ENCODE measurements around the gene CYFIP1. TPM values are rescaled to one million over a fixed set of nuclear protein-coding genes. Genes with fewer than 3 reads are reported as not detected.

Gene CYFIP1
- total RNA-seq, 4 donors from 2014 or later: 77.4 to 121 (median 101) TPM

DNA sequence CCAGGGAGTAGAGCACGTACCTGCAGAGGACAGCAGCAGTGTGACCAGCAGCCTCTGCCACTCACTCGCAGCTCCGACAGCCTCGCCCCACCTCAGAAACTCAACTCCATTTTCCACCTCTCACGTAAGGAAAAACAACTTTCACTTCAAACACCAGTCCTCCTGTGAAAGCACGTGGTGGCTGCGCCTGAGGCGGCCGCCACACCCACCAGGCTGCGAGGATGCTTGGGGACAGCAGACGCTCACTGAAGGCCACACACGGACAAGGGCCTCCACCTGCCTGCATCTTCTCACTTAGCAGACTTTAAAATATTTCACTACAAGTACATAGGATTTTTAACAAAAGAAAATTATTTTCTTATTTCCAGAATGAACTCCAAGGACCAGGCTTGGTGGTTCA is 67.9 kb downstream of the CYFIP1 start:
- Histone ChIP-seq H3K36me3 (peaks cover 2 to 98% (median 6%) of the 10 kb centered on the region in 3 donors), H3K27ac (no peak overlapping the region)
- no peak for DNase-seq (ENCODE audit: low spot score in 2 of 2)

DNA sequence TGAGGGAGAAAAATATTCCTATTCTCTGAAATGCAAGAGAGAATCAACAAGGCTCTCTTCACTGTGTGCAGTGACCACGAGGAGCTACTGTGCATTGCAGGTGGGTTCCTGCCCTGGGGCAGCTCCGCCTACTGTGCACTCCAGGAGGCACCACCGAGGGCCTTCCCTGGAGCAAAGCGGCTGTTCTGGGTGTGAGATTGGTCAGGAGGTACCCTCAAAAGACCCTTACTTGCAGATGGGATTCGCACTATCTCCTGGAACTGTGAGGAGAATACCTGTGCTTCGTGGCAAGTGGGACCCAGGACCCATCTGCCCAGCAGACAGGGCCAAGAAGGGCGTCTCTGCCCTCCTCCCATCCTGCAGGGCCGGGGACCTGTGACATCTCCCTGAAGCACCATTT is 68.9 kb downstream of the CYFIP1 start:
- Histone ChIP-seq H3K27me3 (no peaks in the 10 kb centered on the region), H3K4me3 (no peak overlapping the region), H3K9me3 (no peaks in the 10 kb centered on the region), H3K36me3 (peaks cover 2 to 96% (median 6%) of the 10 kb centered on the region in 3 donors), H3K27ac (no peak overlapping the region), H3K4me1 (no peaks in the 10 kb centered on the region)
- DNase-seq (ENCODE audit: low spot score in 2 of 2): no peak
- TF ChIP-seq POLR2A (IDR thresholded peaks at IDR 0.05) (no peak), EP300 (IDR thresholded peaks at IDR 0.05) (no peak)
- TF ChIP-seq, protein P1, sequence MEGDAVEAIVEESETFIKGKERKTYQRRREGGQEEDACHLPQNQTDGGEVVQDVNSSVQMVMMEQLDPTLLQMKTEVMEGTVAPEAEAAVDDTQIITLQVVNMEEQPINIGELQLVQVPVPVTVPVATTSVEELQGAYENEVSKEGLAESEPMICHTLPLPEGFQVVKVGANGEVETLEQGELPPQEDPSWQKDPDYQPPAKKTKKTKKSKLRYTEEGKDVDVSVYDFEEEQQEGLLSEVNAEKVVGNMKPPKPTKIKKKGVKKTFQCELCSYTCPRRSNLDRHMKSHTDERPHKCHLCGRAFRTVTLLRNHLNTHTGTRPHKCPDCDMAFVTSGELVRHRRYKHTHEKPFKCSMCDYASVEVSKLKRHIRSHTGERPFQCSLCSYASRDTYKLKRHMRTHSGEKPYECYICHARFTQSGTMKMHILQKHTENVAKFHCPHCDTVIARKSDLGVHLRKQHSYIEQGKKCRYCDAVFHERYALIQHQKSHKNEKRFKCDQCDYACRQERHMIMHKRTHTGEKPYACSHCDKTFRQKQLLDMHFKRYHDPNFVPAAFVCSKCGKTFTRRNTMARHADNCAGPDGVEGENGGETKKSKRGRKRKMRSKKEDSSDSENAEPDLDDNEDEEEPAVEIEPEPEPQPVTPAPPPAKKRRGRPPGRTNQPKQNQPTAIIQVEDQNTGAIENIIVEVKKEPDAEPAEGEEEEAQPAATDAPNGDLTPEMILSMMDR (IDR thresholded peaks at IDR 0.05): no peak
- 84 to 92% methylated on average over 8 of the region's 8 CpGs for WGBS, 2 donors

More for the DNA sequence above, 67.9 kb downstream of the CYFIP1 start:
- H3K4me3 ChIP-seq: no peak overlapping the region
- TF ChIP-seq, protein P1 (IDR thresholded peaks at IDR 0.05): no peak
- TF ChIP-seq EP300 (IDR thresholded peaks at IDR 0.05) (no peak), POLR2A (IDR thresholded peaks at IDR 0.05) (no peak)
- no peaks in the 10 kb centered on the region for H3K9me3 ChIP-seq
- 90 to 98% methylated on average over 12 of the region's 12 CpGs for WGBS, 2 donors
- H3K4me1 ChIP-seq: no peaks in the 10 kb centered on the region
- H3K27me3 ChIP-seq: no peaks in the 10 kb centered on the region

DNA sequence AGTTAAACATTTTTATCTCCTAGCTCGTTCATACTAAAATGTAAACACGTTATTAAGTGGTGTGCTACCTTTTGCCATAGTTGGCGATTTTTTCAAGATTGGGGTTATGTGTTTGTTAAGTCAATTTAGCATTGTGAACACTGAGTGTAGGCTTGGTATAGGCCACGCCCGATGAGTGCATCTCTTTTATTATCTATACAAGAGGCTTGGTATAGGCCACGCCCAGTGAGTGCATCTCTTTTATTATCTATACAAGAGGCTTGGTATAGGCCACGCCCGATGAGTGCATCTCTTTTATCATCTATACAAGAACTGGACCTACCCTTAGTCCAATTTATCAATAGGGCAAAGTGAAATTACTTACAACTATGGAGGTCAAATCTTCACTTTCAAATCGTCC is 71.3 kb downstream of the CYFIP1 start:
- Histone ChIP-seq H3K4me1 (no peaks in the 10 kb centered on the region), H3K27ac (no peak overlapping the region), H3K4me3 (no peak overlapping the region), H3K9me3 (no peaks in the 10 kb centered on the region), H3K27me3 (no peaks in the 10 kb centered on the region), H3K36me3 (peaks cover 2 to 91% (median 6%) of the 10 kb centered on the region in 3 donors)
- no peak for TF ChIP-seq POLR2A (IDR thresholded peaks at IDR 0.05)
- TF ChIP-seq, protein P1 (IDR thresholded peaks at IDR 0.05): no peak
- no peak for TF ChIP-seq EP300 (IDR thresholded peaks at IDR 0.05)
- WGBS, 2 donors: 95 to 97% methylated on average over 9 of the region's 9 CpGs
- DNase-seq (ENCODE audit: low spot score in 2 of 2): no peak

DNA sequence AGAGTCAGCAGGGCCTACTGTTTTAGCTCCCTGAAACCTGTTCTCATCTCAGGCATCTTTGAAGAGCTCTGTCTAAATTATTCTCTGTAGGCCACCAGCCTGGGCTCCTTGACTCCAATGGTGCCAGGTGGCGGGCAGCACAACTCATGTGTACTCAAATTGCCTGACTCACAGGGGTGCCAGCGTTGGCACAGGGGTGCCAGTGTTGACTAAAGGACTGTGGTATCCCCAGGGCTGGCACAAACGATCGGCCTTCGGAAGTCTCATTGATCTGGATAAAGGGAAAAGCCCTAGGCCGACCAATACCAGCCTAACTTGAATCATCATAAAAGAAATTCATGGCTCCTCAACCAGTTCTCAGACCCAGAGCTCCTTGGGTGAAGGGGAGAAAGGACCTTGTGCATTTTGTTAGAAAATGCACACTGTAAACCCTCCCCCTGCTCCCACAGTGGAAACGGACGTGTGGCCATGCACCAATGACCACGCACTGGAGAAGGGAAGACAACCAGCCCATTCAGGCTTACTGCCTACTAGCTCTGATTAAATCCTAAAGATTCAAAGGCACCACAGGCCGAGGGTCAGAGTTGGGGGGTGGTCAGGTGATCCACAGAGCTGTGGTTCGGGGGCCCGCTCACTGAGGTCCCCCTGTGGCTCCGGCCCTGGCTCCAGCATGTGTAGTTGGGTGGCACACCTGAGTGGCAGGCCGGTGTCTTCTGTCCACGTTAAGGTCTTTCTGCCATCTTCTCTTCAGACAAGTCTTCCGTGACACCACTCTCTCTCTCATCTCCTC is 72.8 kb downstream of the CYFIP1 start:
- Histone ChIP-seq H3K4me3 (no peak overlapping the region), H3K27me3 (no peaks in the 10 kb centered on the region), H3K36me3 (peaks cover 2 to 93% (median 13%) of the 10 kb centered on the region in 3 donors), H3K27ac (no peak overlapping the region), H3K9me3 (no peaks in the 10 kb centered on the region), H3K4me1 (no peaks in the 10 kb centered on the region)
- TF ChIP-seq POLR2A (IDR thresholded peaks at IDR 0.05): no peak
- TF ChIP-seq EP300 (IDR thresholded peaks at IDR 0.05): no peak
- TF ChIP-seq, protein P1 (IDR thresholded peaks at IDR 0.05): no peak
- WGBS, 2 donors: 90 to 95% methylated on average over 16 of the region's 16 CpGs
- no peak for DNase-seq (ENCODE audit: low spot score in 2 of 2)

DNA sequence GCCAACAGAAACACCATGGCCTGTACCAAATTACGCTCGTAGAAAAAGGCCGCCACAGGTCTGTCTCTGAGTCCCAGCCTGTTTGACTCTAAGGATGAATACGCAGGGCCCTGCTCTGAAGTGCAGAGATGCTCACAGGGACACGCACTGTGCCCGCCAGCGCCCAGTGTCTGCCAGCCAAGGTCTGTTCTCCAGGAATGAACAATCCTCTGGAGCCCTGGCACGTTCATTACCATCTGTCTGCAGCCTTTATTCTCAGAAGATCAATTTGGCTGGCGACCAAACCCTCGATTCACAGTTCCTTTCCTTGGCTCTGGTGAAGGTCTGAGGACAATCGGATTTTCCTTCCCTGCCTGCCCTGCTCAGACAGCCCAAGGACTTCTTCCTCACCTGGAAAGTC is 75.4 kb downstream of the CYFIP1 start:
- WGBS, 2 donors: 83 to 90% methylated on average over 11 of the region's 11 CpGs
- DNase-seq (ENCODE audit: low spot score in 2 of 2): no peak

More for the DNA sequence above, 75.4 kb downstream of the CYFIP1 start:
- TF ChIP-seq POLR2A (IDR thresholded peaks at IDR 0.05) (no peak), EP300 (IDR thresholded peaks at IDR 0.05) (no peak)
- TF ChIP-seq, protein P1 (IDR thresholded peaks at IDR 0.05): no peak
- Histone ChIP-seq H3K4me3 (no peak overlapping the region), H3K27ac (no peak overlapping the region), H3K27me3 (no peaks in the 10 kb centered on the region), H3K36me3 (peaks cover 2 to 93% (median 13%) of the 10 kb centered on the region in 3 donors), H3K4me1 (no peaks in the 10 kb centered on the region), H3K9me3 (no peaks in the 10 kb centered on the region)

All from tibial nerve (tissue), 4 donors.